Measurements from ENCODE around the gene PRDX5.

Gene PRDX5

DNA sequence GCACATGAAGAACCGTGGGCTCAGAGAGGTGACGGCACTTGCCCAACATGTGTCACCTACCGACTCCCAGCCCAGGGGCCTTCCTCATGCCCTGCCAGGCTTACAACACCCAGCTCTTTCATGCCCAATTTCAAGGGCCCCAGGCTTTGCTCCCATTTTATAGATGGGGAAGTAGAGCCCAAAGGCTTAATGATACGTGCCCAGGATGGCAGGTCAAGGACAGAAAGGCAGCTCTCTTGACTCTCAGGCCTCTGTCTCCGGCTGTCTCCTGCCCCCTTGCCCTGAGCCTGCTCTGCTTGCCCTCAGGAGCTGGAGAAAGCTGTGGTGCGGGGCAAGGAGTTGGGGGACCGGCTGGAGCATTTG is 31.1 kb downstream of the PRDX5 start:
- no peak for TF ChIP-seq NFIC (IDR thresholded peaks at IDR 0.05)
- no peak for TF ChIP-seq CEBPB (IDR thresholded peaks at IDR 0.05)
- TF ChIP-seq CREB1 (IDR thresholded peaks at IDR 0.05; ENCODE audit: low read depth): no peak
- TF ChIP-seq REST (IDR thresholded peaks at IDR 0.05; ENCODE audit: low read depth): no peak

DNA sequence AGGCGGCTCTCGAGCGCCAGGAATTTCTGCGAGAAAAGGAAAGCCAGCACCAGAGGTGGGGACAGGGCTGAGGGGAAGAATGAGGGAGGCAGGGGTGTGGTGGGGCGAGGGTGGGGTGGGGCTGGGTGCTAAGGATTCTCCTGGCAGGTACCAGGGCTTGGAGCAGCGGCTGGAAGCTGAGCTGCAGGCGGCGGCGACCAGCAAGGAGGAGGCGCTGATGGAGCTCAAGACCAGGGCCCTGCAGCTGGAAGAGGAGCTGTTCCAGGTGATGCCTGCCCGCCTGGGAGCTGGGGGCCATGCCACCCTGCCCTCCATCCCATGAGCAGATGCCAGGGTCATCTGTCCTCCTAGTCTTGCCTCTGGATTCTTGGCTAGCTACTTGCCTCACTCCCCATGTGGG is 31.5 kb downstream of the PRDX5 start:
- TF ChIP-seq EP300 (IDR thresholded peaks at IDR 0.05; ENCODE audit: borderline replicate concordance) (no peak), CEBPB (IDR thresholded peaks at IDR 0.05) (no peak), TCF12 (IDR thresholded peaks at IDR 0.05; ENCODE audit: low read depth) (no peak), MAX (IDR thresholded peaks at IDR 0.05) (no peak), TAF1 (IDR thresholded peaks at IDR 0.05; ENCODE audit: low read depth) (no peak), REST (IDR thresholded peaks at IDR 0.05; ENCODE audit: low read depth) (no peak), FOXM1 (IDR thresholded peaks at IDR 0.05; ENCODE audit: borderline replicate concordance, low read depth) (no peak), ZBTB7A (IDR thresholded peaks at IDR 0.05; ENCODE audit: low read depth) (no peak), YY1 (IDR thresholded peaks at IDR 0.05; ENCODE audit: low read depth) (no peak), CREB1 (IDR thresholded peaks at IDR 0.05; ENCODE audit: low read depth) (no peak), RAD21 (IDR thresholded peaks at IDR 0.05; ENCODE audit: low read depth) (no peak), EGR1 (IDR thresholded peaks at IDR 0.05) (no peak), NFIC (IDR thresholded peaks at IDR 0.05) (no peak), TEAD4 (IDR thresholded peaks at IDR 0.05) (no peak)
- TF ChIP-seq, protein P1, sequence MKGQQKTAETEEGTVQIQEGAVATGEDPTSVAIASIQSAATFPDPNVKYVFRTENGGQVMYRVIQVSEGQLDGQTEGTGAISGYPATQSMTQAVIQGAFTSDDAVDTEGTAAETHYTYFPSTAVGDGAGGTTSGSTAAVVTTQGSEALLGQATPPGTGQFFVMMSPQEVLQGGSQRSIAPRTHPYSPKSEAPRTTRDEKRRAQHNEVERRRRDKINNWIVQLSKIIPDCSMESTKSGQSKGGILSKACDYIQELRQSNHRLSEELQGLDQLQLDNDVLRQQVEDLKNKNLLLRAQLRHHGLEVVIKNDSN (IDR thresholded peaks at IDR 0.05): no peak

DNA sequence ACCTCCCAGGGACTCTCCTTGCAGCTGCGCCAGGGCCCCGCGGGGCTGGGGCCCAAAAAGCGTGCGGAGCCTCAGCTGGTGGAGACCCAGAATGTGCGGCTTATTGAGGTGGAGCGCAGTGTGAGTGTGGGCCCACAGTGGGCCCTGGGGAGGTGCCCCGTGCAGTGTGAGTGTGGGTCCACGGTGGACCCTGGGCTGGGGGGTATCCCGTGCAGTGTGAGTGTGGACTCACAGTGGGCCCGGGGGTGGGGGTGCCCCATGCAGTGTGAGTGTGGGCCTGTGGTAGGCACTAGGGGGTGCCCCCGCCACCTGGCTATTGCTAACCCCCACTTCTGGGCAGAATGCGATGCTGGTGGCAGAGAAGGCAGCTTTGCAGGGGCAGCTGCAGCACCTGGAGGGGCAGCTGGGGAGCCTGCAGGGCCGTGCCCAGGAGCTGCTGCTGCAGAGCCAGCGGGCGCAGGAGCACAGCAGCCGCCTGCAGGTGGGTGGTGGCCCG is 33.3 kb downstream of the PRDX5 start:
- TF ChIP-seq TCF12 (IDR thresholded peaks at IDR 0.05; ENCODE audit: low read depth) (no peak), NFIC (IDR thresholded peaks at IDR 0.05) (no peak), FOXM1 (IDR thresholded peaks at IDR 0.05; ENCODE audit: borderline replicate concordance, low read depth) (no peak), MAX (IDR thresholded peaks at IDR 0.05) (no peak), EP300 (IDR thresholded peaks at IDR 0.05; ENCODE audit: borderline replicate concordance) (no peak), CEBPB (IDR thresholded peaks at IDR 0.05) (no peak), REST (IDR thresholded peaks at IDR 0.05; ENCODE audit: low read depth) (no peak), TAF1 (IDR thresholded peaks at IDR 0.05; ENCODE audit: low read depth) (no peak), EGR1 (IDR thresholded peaks at IDR 0.05) (no peak), ZBTB7A (IDR thresholded peaks at IDR 0.05; ENCODE audit: low read depth) (no peak), CREB1 (IDR thresholded peaks at IDR 0.05; ENCODE audit: low read depth) (no peak), RAD21 (IDR thresholded peaks at IDR 0.05; ENCODE audit: low read depth) (no peak), TEAD4 (IDR thresholded peaks at IDR 0.05) (no peak)
- TF ChIP-seq, protein P1 (IDR thresholded peaks at IDR 0.05): no peak

DNA sequence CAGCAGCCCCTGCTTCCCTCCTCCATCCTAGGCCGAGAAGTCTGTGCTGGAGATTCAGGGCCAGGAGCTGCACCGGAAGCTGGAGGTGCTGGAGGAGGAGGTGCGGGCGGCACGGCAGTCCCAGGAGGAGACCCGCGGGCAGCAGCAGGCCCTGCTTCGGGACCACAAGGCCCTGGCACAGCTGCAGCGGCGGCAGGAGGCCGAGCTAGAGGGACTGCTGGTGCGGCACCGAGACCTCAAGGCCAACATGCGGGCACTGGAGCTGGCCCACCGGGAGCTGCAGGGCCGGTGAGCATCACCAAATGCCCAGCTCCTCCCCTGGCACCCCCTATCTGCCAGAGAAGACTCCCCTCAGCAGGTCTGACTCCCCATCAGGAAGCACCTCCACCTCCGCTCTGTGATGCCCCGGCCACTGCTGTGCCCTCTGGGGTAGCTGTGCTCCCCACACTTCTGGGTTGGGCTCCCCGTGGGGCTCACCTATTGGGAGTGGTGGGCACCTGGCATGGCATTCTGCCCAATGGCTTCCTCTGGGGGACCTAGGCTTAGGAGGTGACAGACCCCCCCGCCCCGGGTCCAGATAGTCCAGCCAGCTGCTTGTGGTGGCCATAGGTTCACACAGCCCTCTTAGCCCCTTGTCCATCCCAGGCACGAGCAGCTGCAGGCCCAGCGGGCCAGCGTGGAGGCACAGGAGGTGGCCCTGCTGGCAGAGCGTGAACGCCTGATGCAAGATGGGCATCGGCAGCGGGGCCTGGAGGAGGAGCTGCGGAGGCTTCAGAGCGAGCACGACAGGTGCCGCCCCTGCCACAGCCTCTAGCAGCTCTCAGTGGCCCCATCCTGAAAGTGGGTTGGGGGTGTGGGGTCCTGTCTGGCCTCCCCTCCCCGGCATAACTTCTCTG is 34.4 kb downstream of the PRDX5 start:
- no peak for TF ChIP-seq NFIC (IDR thresholded peaks at IDR 0.05)
- no peak for TF ChIP-seq TEAD4 (IDR thresholded peaks at IDR 0.05)
- TF ChIP-seq TAF1 (IDR thresholded peaks at IDR 0.05; ENCODE audit: low read depth): no peak
- TF ChIP-seq TCF12 (IDR thresholded peaks at IDR 0.05; ENCODE audit: low read depth): no peak
- no peak for TF ChIP-seq RAD21 (IDR thresholded peaks at IDR 0.05; ENCODE audit: low read depth)
- no peak for TF ChIP-seq EP300 (IDR thresholded peaks at IDR 0.05; ENCODE audit: borderline replicate concordance)
- no peak for TF ChIP-seq REST (IDR thresholded peaks at IDR 0.05; ENCODE audit: low read depth)
- no peak for TF ChIP-seq CREB1 (IDR thresholded peaks at IDR 0.05; ENCODE audit: low read depth)
- no peak for TF ChIP-seq FOXM1 (IDR thresholded peaks at IDR 0.05; ENCODE audit: borderline replicate concordance, low read depth)
- TF ChIP-seq, protein P1 (IDR thresholded peaks at IDR 0.05): no peak
- no peak for TF ChIP-seq MAX (IDR thresholded peaks at IDR 0.05)
- no peak for TF ChIP-seq YY1 (IDR thresholded peaks at IDR 0.05; ENCODE audit: low read depth)
- no peak for TF ChIP-seq EGR1 (IDR thresholded peaks at IDR 0.05)
- TF ChIP-seq CEBPB (IDR thresholded peaks at IDR 0.05): no peak
- TF ChIP-seq ZBTB7A (IDR thresholded peaks at IDR 0.05; ENCODE audit: low read depth): no peak
